ENCODE results near the gene ARHGAP4. TPM values are rescaled to one million over a fixed set of nuclear protein-coding genes. Genes with fewer than 3 reads are reported as not detected.

ARHGAP4 gene
- total RNA-seq, 1 donor from 2014 or later: 94.3 TPM

DNA sequence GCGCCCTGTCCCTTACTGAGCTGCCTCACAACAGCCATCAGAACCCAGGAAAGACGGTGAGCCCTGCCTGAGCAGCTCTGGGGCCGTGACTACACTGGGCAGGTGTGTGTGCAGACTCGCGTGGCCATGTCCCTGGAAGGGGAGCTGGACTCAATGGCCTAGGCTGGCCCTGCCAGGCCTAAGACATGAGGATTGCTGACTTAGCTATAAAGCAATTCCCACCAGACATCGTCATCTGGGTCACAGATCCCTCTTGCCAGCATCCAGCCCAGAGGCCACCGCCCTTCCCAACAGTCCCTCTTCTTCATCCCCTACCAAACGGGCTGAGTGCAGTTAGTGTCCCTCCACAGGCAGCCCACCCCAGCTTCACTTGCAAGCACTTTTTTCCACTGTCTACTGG lies 5.1 kb upstream of the ARHGAP4 start:
- H3K27ac ChIP-seq: no peak overlapping the region
- TF ChIP-seq, protein P1, sequence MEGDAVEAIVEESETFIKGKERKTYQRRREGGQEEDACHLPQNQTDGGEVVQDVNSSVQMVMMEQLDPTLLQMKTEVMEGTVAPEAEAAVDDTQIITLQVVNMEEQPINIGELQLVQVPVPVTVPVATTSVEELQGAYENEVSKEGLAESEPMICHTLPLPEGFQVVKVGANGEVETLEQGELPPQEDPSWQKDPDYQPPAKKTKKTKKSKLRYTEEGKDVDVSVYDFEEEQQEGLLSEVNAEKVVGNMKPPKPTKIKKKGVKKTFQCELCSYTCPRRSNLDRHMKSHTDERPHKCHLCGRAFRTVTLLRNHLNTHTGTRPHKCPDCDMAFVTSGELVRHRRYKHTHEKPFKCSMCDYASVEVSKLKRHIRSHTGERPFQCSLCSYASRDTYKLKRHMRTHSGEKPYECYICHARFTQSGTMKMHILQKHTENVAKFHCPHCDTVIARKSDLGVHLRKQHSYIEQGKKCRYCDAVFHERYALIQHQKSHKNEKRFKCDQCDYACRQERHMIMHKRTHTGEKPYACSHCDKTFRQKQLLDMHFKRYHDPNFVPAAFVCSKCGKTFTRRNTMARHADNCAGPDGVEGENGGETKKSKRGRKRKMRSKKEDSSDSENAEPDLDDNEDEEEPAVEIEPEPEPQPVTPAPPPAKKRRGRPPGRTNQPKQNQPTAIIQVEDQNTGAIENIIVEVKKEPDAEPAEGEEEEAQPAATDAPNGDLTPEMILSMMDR (IDR thresholded peaks at IDR 0.05): no peak
- no peak for DNase-seq (ENCODE audit: low spot score in 2 of 2)

DNA sequence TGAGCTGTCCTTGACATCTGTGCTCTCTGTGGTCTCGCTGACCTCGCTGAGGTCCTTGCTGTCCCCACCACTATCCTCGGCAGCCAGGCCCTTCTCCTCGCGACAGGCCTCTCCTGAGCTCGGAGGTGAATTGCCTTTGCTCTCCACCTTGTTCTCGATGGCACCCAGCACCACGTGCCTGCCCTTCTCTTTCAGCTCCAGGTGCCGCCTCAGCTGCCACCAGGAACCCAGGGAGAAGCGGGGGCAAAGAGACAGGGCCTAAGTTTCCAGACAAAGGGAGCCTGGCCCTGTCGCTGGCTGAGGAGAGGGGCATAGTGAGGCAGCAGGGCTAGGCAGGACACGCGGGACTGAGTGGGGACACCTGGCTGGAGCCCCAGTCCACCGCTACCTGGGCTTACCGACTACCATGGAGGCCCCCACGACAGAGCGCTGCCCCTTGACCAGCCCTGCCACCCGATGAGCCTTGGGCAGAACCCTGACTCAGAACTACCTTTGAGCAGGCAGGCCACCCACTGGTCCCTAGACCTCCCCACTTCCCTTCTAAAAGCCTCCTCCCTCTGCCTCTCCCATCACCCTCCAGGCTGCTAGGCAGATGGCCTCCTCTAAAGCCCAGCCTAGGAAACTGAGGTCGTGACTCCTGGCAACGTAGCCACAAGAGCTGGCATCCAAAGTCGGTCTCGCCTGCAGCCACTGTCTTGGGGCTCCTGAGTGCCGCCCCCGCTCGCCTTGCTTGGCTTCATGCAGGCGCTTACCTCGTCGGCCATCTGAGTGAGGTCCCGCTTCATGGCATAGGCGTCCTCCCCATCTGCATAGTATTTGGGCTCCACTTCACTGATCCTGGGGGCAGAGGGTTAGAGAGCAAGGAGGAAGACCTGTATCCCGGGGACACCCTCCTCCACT lies 4.2 kb upstream of the ARHGAP4 start:
- TF ChIP-seq, protein P1 (IDR thresholded peaks at IDR 0.05): no peak
- Histone ChIP-seq H3K4me3 (no peak overlapping the region), H3K9me3 (no peaks in the 10 kb centered on the region), H3K27me3 (no peaks in the 10 kb centered on the region), H3K4me1 (peaks cover 3 to 18% of the 10 kb centered on the region in 2 donors), H3K36me3 (peaks cover 19 to 26% of the 10 kb centered on the region in 2 donors), H3K27ac (no peak overlapping the region)
- no peak for DNase-seq (ENCODE audit: low spot score in 2 of 2)
- intact Hi-C loops (cut with DNase I): no loop called here

More for the DNA sequence above, 5.1 kb upstream of the ARHGAP4 start:
- intact Hi-C loops (cut with DNase I): no loop called here
- H3K27me3 ChIP-seq: no peaks in the 10 kb centered on the region
- peaks cover 19 to 26% of the 10 kb centered on the region in 2 donors for H3K36me3 ChIP-seq
- H3K4me3 ChIP-seq: no peak overlapping the region
- H3K4me1 ChIP-seq: peaks cover 3 to 18% of the 10 kb centered on the region in 2 donors
- H3K9me3 ChIP-seq: no peaks in the 10 kb centered on the region

DNA sequence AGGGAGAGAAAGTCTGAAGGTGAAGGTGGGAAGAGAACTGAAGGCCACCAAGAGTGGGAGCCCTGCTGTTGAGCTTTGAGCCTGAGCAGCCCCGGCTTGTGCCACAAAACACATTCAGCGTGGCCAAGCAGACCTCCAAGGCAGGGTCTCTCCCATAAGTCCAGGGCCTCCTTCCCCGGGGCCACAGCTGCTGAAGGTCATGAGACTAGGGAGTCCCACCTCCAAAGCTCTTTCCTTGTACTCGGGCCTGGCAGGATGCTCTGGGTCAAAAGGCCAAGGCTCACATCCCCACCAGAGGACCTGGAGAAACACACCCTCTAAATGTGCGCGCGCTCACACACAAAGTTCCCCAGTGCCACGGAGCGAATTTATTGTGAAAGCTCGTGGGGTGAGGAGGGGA lies 3.5 kb upstream of the ARHGAP4 start:
- H3K27me3 ChIP-seq: no peaks in the 10 kb centered on the region
- intact Hi-C loops (cut with DNase I): loop anchor here (2.0 kb wide), 1 partner anchor 23 kb away; no protein-coding TSS in a partner anchor
- no peak overlapping the region for H3K27ac ChIP-seq
- no peak for DNase-seq (ENCODE audit: low spot score in 2 of 2)
- H3K4me3 ChIP-seq: no peak overlapping the region
- TF ChIP-seq, protein P1 (IDR thresholded peaks at IDR 0.05): no peak
- H3K4me1 ChIP-seq: peaks cover 3 to 18% of the 10 kb centered on the region in 2 donors
- H3K36me3 ChIP-seq: peaks cover 19 to 26% of the 10 kb centered on the region in 2 donors
- no peaks in the 10 kb centered on the region for H3K9me3 ChIP-seq

DNA sequence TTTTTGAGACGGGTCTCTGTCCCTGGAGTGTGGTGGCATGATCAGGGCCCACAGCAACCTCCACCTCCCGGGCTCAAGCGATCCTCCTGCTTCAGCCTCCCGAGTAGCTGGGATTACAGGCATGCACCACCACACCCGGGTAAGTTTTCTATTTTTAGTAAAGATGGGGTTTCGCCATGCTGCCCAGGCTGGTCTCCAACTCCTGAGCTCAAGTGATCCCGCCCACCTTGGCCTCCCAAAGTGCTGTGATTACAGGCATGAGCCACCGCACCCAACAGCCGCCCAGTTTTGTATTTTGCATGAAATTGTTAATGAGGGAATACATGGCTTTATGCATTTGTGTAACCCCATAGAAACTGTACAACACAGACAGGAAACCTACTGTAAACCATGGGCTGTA lies 2.8 kb upstream of the ARHGAP4 start:
- no peak for DNase-seq (ENCODE audit: low spot score in 2 of 2)
- H3K9me3 ChIP-seq: no peaks in the 10 kb centered on the region
- peaks cover 19 to 26% of the 10 kb centered on the region in 2 donors for H3K36me3 ChIP-seq
- peak overlapping the region; percentile 17 to 47 for H3K4me3 ChIP-seq
- peak overlapping the region; percentile 53 to 55 for H3K27ac ChIP-seq
- TF ChIP-seq, protein P1 (IDR thresholded peaks at IDR 0.05): no peak
- intact Hi-C loops (cut with DNase I): loop anchor here (1.0 to 2.0 kb wide), 4 partner anchors 24 to 205 kb away; partner anchors contain the start of genes ABCD1, BCAP31, IDH3G and SSR4
- H3K27me3 ChIP-seq: no peaks in the 10 kb centered on the region
- peaks cover 3 to 14% of the 10 kb centered on the region in 2 donors for H3K4me1 ChIP-seq

DNA sequence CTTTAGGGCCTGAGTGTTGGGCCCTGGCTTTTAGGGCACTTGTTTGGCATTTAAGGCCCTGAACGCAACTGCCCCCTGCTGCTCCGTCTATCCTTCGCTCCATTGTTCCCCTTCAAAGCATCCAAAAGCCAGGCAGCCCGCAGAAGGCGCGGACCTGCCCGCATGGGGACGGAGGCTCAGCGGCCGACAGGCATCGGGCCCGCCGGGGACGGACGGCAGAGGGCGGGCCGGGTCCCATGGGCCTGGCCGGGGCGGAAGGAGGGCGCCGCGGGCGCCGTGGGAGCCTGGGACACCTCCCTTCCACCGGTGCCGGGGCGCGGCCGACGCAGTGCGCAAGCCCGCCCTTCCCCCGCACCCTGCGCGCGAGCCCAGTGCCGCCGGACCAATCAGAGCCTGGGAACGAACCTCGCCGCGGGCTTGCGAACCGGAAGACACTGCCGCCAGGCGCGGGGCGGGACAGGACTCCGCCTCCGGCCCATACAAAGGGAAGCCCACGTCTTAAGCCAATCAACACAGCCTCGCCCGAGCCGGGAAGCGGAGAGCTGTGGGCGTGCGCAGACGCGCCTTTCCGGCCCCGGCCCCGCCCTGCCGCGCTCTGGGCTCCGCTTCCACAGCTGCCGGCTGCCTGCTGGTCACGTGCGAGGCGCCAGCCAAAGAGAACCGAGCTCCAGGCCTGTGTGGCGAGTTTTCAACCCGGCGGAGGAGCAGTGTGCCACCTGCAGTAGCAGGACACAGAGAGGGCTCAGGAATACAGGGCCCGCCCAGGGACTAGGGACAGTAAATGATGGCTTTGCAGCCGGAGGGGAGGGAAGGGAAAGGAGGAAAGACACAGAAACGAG lies 2.1 kb upstream of the ARHGAP4 start:
- peaks cover 19 to 26% of the 10 kb centered on the region in 2 donors for H3K36me3 ChIP-seq
- H3K27me3 ChIP-seq: no peaks in the 10 kb centered on the region
- intact Hi-C loops (cut with DNase I): loop anchor here (1.0 to 2.0 kb wide), 4 partner anchors 25 to 204 kb away; partner anchors contain the start of genes ABCD1, BCAP31, IDH3G and SSR4

More for the DNA sequence above, 2.1 kb upstream of the ARHGAP4 start:
- Histone ChIP-seq H3K9me3 (no peaks in the 10 kb centered on the region), H3K4me3 (peak overlapping the region; percentile 66 to 76), H3K27ac (peak overlapping the region; percentile 92 to 97), H3K4me1 (peaks cover 6 to 9% of the 10 kb centered on the region in 2 donors)
- TF ChIP-seq, protein P1 (IDR thresholded peaks at IDR 0.05): peak in 1 of 3 experiments; percentile 25
- peak; percentile 91 to 98 for DNase-seq (ENCODE audit: low spot score in 2 of 2)
